Colonic mucosa (tissue), 4 donors: ENCODE data around the gene BMP2K. TPM values are rescaled to one million over a fixed set of nuclear protein-coding genes. Genes with fewer than 3 reads are reported as not detected.

Source experiments
- DNase-seq: peaks from one replicate; pipeline ENCODE4 v3.0.0-alpha.2; 2020
- H3K27ac ChIP-seq: fragments of 200-600 bp; one replicate; pipeline ENCODE4 v1.8.0; 2021
- H3K27me3 ChIP-seq: fragments of 200-600 bp; one replicate; pipeline ENCODE4 v1.8.0; 2021
- H3K36me3 ChIP-seq: fragments of 200-600 bp; one replicate; pipeline ENCODE4 v1.8.0; 2021
- H3K4me1 ChIP-seq: fragments of 200-600 bp; one replicate; pipeline ENCODE4 v1.8.0; 2021; ENCODE audit warnings: mild to moderate bottlenecking
- H3K4me3 ChIP-seq: fragments of 200-600 bp; one replicate; pipeline ENCODE4 v1.8.0; 2021
- H3K9ac ChIP-seq, 2 donors: one replicate each; pipeline ENCODE4 v1.7.0; 2013; ENCODE audit warnings: control low read depth in 2 of 2, low read depth in 2 of 2, low read length in 2 of 2
- H3K9me3 ChIP-seq: fragments of 200-600 bp; one replicate; pipeline ENCODE4 v1.8.0; 2021
- intact Hi-C: fragments of 100-400 bp; cut with DNase I; formaldehyde crosslinking; loops from one replicate; pipeline ENCODE4 v1.14.1; 2022
- total RNA-seq, 2 donors: library from RNA; stranded (reverse); fragmentation: NEBNext Ultra II Directional in 1 of 2; extraction: Animal tissue kit (Norgen Biotek cat#: 25700) in 1 of 2; gene quantifications; one replicate each; pipeline ENCODE4 v1.2.1, GENCODE V29; 2021
- TF ChIP-seq, protein P1 (sequence below): fragments of 200-600 bp; IDR thresholded peaks from one replicate; pipeline ENCODE4 v1.8.0; 2022; ENCODE audit warnings: antibody characterized with exemption, mild to moderate bottlenecking
- donor health status: healthy.
- donor health status: DM: no; HTN: no; CAD: no.
- donor health status: DM: no; HTN: no; CAD: no.

Gene BMP2K
- total RNA-seq, 2 donors from 2014 or later, result 52.4 to 55.7 TPM

DNA sequence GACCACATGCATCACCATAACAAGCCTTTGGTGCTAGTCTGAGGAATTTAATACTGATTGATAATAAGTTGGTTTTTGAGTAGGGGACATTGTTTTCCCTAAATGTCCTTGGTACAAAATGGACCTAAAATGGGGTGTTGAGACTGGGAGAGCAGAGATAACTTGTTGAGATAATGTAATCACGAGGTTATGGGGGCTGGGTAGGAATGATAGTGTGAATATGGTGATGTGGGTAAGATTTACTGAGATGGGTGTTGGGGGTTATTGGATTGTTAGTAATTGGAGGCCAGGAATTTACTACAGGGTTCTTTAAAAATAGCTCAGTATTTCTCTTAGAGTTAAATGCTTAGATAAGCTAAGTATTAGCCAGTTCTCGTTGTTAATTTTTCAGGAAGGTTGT, 3.9 kb downstream of the BMP2K start:
- peaks cover 4% of the 10 kb centered on the region for H3K4me1 ChIP-seq
- intact Hi-C loops, result no loop called here
- H3K9me3 ChIP-seq, result no peaks in the 10 kb centered on the region
- TF ChIP-seq, protein P1, sequence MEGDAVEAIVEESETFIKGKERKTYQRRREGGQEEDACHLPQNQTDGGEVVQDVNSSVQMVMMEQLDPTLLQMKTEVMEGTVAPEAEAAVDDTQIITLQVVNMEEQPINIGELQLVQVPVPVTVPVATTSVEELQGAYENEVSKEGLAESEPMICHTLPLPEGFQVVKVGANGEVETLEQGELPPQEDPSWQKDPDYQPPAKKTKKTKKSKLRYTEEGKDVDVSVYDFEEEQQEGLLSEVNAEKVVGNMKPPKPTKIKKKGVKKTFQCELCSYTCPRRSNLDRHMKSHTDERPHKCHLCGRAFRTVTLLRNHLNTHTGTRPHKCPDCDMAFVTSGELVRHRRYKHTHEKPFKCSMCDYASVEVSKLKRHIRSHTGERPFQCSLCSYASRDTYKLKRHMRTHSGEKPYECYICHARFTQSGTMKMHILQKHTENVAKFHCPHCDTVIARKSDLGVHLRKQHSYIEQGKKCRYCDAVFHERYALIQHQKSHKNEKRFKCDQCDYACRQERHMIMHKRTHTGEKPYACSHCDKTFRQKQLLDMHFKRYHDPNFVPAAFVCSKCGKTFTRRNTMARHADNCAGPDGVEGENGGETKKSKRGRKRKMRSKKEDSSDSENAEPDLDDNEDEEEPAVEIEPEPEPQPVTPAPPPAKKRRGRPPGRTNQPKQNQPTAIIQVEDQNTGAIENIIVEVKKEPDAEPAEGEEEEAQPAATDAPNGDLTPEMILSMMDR, result no peak
- no peak overlapping the region for H3K9ac ChIP-seq
- H3K27me3 ChIP-seq, result no peaks in the 10 kb centered on the region
- no peak overlapping the region for H3K4me3 ChIP-seq
- no peak overlapping the region for H3K27ac ChIP-seq
- no peaks in the 10 kb centered on the region for H3K36me3 ChIP-seq
- no peak for DNase-seq

DNA sequence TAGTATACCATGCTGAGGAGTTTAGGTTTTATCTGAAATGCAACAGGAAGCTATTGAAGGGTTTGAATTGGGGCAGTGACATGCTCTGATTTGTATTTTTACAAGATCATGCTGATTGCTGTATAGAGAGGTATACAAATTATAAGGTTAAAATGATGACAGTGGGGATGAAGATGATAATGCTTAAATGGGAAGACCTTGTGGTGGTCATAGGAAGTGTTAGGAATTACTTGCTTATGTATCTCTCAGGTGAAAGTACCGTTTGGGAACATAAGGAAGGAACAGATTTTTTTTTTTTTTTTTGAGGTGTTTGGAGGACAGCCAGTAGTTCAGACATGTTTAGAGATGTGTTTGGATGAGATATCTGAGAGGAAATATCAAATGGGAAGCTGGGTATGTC, 5.0 kb downstream of the BMP2K start:
- H3K4me3 ChIP-seq, result no peak overlapping the region
- H3K27me3 ChIP-seq, result no peaks in the 10 kb centered on the region
- peaks cover 4% of the 10 kb centered on the region for H3K4me1 ChIP-seq
- no peak overlapping the region for H3K9ac ChIP-seq
- H3K27ac ChIP-seq, result no peak overlapping the region
- no peaks in the 10 kb centered on the region for H3K36me3 ChIP-seq
- no peak for DNase-seq
- TF ChIP-seq, protein P1, result no peak
- intact Hi-C loops, result no loop called here
- H3K9me3 ChIP-seq, result no peaks in the 10 kb centered on the region

DNA sequence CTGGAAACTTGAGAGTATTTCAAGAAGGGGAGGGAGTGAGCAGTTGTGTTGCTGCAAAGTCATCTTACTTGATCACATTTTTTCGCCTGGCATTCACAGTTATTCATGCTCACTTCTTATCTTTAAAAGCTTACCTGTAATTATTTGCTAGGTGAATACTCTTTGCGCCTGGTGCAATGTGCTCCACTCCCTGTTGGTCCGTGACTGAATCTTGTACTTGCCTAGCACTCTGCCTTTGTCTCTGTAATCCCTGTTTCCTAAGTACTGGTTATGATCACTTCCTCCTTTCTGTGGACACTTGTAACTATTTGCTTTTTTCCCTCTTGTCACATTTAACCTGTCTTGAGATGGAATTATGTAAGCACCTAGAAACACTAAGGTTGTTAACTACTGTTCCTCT, 5.8 kb downstream of the BMP2K start:
- H3K36me3 ChIP-seq, result no peaks in the 10 kb centered on the region
- H3K9ac ChIP-seq, result no peak overlapping the region
- H3K4me1 ChIP-seq, result peaks cover 4% of the 10 kb centered on the region
- H3K27ac ChIP-seq, result no peak overlapping the region
- H3K4me3 ChIP-seq, result no peak overlapping the region
- intact Hi-C loops, result no loop called here
- no peak for DNase-seq
- TF ChIP-seq, protein P1, result no peak
- no peaks in the 10 kb centered on the region for H3K27me3 ChIP-seq
- no peaks in the 10 kb centered on the region for H3K9me3 ChIP-seq

DNA sequence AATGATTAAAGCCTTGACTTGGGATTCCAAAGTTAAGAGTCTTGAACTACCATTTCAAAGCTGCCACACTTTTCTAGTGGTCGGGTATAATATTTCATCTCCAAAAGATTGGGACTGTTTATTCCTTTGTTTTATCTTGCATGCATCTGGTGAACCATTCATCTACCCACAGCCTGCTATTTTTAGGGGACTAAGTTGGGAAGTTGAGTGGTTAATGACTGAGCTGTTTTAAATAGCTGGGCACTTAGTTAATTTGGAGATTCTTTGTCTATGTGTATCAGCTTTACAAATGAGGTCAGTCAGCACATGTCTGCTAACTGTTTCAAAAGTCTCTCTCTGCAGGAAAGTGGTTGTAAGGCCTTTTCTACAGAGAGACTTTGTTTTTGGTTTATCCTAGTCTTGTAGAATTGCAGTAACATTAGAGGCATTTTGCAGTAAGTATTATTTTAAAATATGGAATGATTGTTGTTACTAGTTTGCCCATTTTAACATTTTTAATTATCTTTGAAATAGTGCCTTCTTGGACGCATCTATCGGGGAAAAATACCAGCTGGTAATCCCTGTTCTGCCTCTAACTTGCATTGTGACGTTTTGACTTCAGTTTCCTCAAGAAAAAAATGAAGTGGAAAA, 8.2 kb downstream of the BMP2K start:
- intact Hi-C loops, result no loop called here
- no peak overlapping the region for H3K9ac ChIP-seq
- DNase-seq, result no peak
- no peaks in the 10 kb centered on the region for H3K4me1 ChIP-seq
- TF ChIP-seq, protein P1, result no peak
- no peak overlapping the region for H3K27ac ChIP-seq
- H3K4me3 ChIP-seq, result no peak overlapping the region
- H3K9me3 ChIP-seq, result no peaks in the 10 kb centered on the region
- no peaks in the 10 kb centered on the region for H3K36me3 ChIP-seq
- no peaks in the 10 kb centered on the region for H3K27me3 ChIP-seq

DNA sequence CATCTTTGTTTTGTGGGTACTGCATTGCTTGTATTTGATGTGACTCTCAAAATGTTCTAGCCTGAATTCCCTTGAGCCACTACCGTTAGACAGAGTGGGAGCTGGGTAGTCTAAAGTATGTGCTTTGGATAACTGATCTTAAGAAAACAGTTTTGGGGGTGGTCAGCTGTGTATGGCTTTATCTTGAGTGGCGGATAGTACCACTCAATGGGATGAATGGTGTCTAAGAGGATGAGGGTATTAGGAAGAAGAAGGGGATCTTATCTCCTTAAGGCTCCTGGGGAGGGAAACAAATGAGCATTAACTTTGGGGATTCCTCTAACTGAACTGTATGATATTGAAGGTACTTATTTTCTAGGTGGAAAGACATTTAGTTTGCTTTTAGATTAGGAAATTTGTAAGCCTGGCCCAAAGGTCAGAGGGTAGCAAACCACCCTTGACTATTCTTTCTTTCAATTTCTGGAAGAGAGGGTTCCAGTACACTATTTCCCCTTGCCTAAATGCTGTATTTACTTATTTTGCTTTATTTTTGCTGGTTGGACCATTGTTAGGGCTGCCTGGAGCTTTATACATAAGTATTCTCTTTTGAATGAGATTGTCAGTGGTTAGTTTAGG, 11.3 kb downstream of the BMP2K start:
- intact Hi-C loops, result no loop called here
- Histone ChIP-seq H3K27me3 (no peaks in the 10 kb centered on the region), H3K4me3 (no peak overlapping the region), H3K9me3 (no peaks in the 10 kb centered on the region), H3K4me1 (no peaks in the 10 kb centered on the region), H3K36me3 (no peaks in the 10 kb centered on the region), H3K27ac (no peak overlapping the region), H3K9ac (no peak overlapping the region)
- TF ChIP-seq, protein P1, result no peak
- DNase-seq, result no peak
